DLD1 (cell line): ENCODE measurements around the gene MFSD8.
"Not testable (repeated sequence)": the region's sequence is repeated elsewhere in the genome, so short reads cannot be mapped to it uniquely, and the experiment has no call there.

Experiments
- in situ Hi-C: cut with HindIII; loops from 2 replicates; pipeline ENCODE4 v1.10.0; 2017; ENCODE audit warnings: low sequenced_read_pairs

The MFSD8 gene

GRCh38 chr4:127965062-127965802 lies at the start of gene MFSD8, which contains the start of gene ABHD18:
Gene MFSD8, minus strand, starts transcription at chr4:127965173. Its CDS starts 40 bp downstream, at chr4:127965133.
Gene ABHD18, plus strand, starts transcription at chr4:127965406. Its CDS starts 17,550 bp downstream, at chr4:127982956.
- in situ Hi-C loops, result no loop called here

- in situ Hi-C loops, result no loop called here
These were observed 44.5 kb upstream of the MFSD8 start for GRCh38 chr4:128009428-128009827.

- in situ Hi-C loops, result no loop called here
These were observed 41.6 kb upstream of the MFSD8 start for GRCh38 chr4:128006592-128006991.

GRCh38 chr4:127997534-127998388 lies 32.8 kb upstream of the MFSD8 start:
- in situ Hi-C loops, result no loop called here

GRCh38 chr4:127996521-127996920 lies 31.5 kb upstream of the MFSD8 start:
- in situ Hi-C loops, result not testable (repeated sequence)

- in situ Hi-C loops, result no loop called here
These were observed 30.8 kb upstream of the MFSD8 start for GRCh38 chr4:127995776-127996175.

- in situ Hi-C loops, result no loop called here
These were observed 28.2 kb upstream of the MFSD8 start for GRCh38 chr4:127993151-127993550.

GRCh38 chr4:127988638-127989037 lies 23.7 kb upstream of the MFSD8 start:
- in situ Hi-C loops, result no loop called here

- in situ Hi-C loops, result no loop called here
These were observed 21.0 kb upstream of the MFSD8 start for GRCh38 chr4:127985989-127986388.

GRCh38 chr4:127982445-127982844 lies 17.5 kb upstream of the MFSD8 start:
- in situ Hi-C loops, result no loop called here

GRCh38 chr4:127978930-127979329 lies 14.0 kb upstream of the MFSD8 start:
- in situ Hi-C loops, result no loop called here

GRCh38 chr4:127975121-127975770 lies 10.3 kb upstream of the MFSD8 start:
- in situ Hi-C loops, result no loop called here

- in situ Hi-C loops, result not testable (repeated sequence)
These were observed 6.0 kb upstream of the MFSD8 start for GRCh38 chr4:127970925-127971324.

- in situ Hi-C loops, result no loop called here
These were observed 3.6 kb upstream of the MFSD8 start for GRCh38 chr4:127968586-127968985.

GRCh38 chr4:127967141-127967775 lies 2.3 kb upstream of the MFSD8 start:
- in situ Hi-C loops, result no loop called here

- in situ Hi-C loops, result no loop called here
These were observed 816 bp upstream of the MFSD8 start for GRCh38 chr4:127965803-127966175.

GRCh38 chr4:127964426-127965061 lies 429 bp downstream of the MFSD8 start:
- in situ Hi-C loops, result not testable (repeated sequence)

- in situ Hi-C loops, result not testable (repeated sequence)
These were observed 1.2 kb downstream of the MFSD8 start for GRCh38 chr4:127963633-127964398.

- in situ Hi-C loops, result no loop called here
These were observed 5.2 kb downstream of the MFSD8 start for GRCh38 chr4:127959794-127960193.

GRCh38 chr4:127957105-127957504 lies 7.9 kb downstream of the MFSD8 start:
- in situ Hi-C loops, result no loop called here
